ENCODE results near the gene LRRN3. TPM values are rescaled to one million over a fixed set of nuclear protein-coding genes. Genes with fewer than 3 reads are reported as not detected.

The LRRN3 gene
- total RNA-seq, 1 donor from 2014 or later: 0.31 TPM

DNA sequence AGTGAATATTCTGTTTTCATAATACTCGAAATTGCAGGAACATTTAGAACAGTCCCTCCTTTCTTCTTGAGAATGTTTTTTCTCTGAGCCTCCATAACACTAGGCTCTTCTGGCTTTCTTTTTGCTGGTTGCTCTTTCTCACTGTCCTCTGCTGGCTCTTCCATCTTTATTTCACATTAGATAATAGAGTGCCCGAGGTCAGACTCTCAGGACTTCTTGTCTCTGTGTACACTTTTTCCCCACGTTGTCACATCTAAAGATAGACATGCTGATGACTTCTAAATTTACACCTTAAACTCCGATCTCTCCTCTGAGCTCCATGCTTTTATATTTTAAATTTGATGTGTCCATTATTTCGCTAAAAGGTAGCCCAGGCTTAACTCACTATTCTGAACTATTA is 15.4 kb upstream of the LRRN3 start:
- intact Hi-C loops (cut with DNase I): no loop called here
- no peak for ATAC-seq
- DNase-seq (ENCODE audit: low spot score): no peak

DNA sequence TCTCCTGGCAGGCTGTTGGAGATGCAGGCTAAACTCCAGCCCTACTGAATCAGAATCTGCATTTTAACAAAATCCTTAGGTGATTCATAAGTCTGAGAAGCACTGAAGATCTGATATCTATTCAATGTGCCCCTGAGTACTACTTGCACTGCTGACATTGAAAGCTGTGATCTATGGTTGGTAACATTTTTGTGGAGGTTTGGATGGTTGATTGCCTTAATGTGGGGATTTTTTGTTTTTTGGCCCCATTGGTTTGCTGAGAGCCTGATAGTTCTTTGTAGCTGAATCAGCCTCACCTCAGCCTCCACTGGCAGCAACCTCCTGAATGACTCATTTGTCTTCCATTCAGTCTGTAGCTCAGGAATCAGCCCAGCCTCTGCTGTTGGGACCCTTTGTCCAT is 14.7 kb upstream of the LRRN3 start:
- ATAC-seq: no peak
- DNase-seq (ENCODE audit: low spot score): no peak
- intact Hi-C loops (cut with DNase I): no loop called here

DNA sequence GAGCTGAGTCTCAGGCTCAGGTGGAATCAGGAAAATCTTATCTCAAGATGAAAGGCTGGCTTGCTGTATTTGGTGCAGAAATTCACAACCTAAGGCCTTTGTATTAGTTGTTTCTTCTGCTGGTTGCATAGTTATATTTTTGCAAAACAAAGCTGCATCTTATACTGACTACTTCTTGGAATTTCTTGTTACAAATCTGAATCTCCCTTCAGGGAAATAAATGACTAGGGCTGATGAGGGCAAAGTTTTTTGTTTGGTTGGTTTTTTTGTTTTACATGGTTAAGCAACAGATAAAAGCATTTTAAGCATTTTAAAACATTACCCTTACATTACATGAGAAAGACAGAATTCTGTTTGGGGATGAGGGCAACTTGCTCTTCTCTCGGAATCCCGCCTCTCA is 13.9 kb upstream of the LRRN3 start:
- DNase-seq (ENCODE audit: low spot score) (no peak), ATAC-seq (no peak)
- intact Hi-C loops (cut with DNase I): no loop called here

DNA sequence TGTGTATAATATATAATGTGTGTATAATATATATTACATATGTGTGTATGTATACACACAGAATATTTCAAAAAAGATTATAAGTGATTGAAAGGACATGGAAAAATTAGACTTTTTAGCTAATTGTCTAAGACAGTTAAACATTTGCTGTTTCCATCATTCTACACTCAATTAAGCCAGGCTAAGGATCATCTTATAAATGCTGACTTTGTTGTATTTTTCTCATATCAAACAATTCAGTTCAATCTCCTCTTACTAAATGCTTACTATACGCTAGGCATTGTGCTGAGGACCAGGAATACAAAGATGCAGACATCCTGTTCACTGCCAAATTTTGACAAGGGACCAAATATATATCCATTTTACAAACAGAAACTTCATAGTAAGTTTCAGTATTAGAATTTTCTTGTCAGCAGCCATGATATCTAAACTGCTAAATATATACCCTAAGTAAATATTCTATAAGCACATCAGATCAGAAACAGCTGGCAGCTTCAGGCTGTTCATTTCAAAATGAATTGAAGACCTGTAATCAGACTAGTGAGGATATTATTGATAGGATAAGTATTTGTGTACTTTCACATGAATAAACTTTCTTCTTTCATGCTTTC is 10.3 kb upstream of the LRRN3 start:
- intact Hi-C loops (cut with DNase I): no loop called here
- no peak for DNase-seq (ENCODE audit: low spot score)
- no peak for ATAC-seq

DNA sequence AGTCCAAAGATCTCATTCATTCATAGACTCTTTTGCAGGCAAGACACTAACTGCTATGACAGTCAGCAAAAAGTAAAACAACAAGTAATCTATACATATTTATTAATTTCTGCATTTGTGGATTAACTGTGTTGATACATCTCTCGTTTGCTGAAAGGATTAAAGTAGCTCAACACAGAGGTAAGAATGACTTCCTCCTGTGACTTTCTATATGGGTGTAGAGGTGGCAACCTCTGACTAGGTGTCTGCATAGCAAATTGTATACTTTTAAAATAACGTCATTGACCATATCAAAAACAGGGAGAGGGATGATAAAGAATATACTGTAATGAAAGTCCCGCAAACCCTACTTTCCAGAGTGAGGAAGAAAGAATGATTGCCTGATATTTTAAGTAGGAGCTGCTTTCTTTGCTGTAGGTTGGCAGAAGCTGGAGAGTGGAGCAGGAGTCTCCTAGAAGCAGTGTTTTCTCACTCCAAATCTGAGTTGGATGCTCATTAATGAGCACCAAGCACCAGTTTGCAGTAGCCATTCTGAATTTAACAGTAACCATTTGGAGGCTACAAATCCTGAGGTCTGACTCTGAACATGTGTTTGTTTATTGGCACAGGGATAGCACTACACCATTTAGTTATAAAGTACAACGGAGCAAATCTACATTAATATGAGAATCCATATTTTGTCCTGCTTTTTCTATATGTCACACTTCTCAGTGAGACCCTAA is 9.2 kb upstream of the LRRN3 start:
- intact Hi-C loops (cut with DNase I): no loop called here
- DNase-seq (ENCODE audit: low spot score) (no peak), ATAC-seq (no peak)

DNA sequence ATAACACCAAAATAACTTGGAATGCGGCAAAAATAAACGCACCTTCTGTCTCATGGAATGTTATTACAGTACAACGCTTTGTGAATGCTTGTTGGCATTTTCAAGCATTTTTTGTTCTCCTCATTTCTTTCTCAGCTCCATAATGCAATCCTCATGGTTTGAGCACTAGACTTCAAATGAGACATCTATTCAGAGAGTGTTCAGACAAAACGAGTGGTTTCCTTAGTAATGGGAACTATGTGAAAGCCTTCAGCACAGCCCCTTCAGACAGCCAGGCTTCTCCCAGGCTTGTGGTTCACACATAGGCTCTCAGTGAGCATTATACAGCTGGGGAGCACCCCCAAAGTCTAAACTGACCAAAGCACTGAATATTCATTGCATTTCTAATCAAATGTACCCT is 8.6 kb upstream of the LRRN3 start:
- no peak for DNase-seq (ENCODE audit: low spot score)
- intact Hi-C loops (cut with DNase I): no loop called here
- ATAC-seq: no peak

DNA sequence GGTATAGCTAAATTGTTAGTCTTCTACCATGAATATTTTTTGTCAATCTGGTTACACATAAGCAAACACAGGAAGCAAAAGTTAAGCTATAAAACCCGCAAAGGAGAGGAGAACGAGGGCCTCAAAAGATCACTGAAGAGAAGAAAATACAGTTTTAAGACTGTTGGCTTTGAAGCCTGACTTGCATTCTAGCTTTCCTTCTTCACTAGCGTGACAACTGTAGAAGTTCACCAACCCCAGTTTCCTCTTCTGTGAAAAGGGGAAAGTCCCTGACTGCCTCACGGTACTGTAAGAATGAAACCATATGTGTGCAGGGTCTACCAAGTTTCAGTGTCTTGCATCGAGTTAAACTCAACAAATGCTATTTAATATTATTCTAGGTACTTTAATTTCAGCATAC is 7.5 kb upstream of the LRRN3 start:
- intact Hi-C loops (cut with DNase I): no loop called here
- DNase-seq (ENCODE audit: low spot score): no peak
- no peak for ATAC-seq

DNA sequence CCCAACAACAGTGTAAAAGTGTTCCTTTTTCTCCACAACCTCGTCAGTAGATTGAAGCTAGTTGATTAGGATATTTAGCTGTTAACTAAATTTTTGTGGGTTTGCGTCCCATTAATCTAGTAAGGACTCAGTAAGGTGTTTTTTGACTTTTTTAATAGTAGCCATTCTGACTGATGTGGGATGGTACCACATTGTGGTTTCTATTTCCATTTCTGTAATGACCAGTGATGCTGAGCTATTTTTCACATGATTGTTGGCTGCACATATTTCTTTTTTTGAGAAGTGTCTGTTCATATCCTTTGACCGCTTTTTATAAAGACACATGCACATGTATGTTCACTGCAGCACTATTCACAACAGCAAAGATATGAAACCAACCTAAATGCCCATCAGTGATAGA is 5.6 kb upstream of the LRRN3 start:
- intact Hi-C loops (cut with DNase I): no loop called here
- ATAC-seq (no peak), DNase-seq (ENCODE audit: low spot score) (no peak)

DNA sequence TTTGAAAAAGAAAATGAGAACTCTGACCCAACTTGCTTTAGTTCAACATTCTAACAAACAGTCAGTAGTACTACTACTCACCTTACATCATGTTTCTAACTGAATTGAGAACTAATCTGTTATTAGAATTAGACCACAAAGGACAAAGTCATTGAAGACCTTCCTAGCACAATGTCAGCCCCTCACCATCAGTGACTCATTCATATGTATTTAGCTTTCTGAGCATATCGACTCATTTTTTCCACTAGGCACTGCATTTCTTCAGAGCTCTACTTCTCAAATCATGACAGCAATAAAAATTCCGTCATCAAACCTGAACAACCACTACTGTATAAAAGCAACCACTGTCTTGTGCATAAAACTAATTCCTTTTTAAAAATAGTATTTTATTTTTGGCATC is 4.4 kb upstream of the LRRN3 start:
- ATAC-seq: no peak
- DNase-seq (ENCODE audit: low spot score): no peak
- intact Hi-C loops (cut with DNase I): no loop called here

DNA sequence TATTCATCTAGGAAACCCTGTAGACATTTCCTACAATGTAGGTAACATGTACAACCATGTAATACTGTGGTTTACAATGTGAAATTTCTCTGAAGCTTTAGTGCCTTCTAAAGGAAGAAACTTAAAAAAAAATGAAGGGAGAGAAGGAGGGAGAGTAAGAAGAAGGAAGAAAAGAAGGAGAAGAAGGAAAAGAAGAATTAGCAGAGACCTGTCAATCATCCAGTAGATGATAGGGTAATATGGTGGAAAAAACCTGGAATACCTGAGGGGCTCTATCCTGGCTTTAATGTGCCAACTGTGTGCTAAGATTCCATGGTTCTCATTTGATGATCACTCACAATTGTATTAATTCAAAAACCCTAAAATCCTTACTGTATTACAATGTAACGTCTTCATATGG is 2.6 kb upstream of the LRRN3 start:
- no peak for DNase-seq (ENCODE audit: low spot score)
- intact Hi-C loops (cut with DNase I): no loop called here
- ATAC-seq: no peak

DNA sequence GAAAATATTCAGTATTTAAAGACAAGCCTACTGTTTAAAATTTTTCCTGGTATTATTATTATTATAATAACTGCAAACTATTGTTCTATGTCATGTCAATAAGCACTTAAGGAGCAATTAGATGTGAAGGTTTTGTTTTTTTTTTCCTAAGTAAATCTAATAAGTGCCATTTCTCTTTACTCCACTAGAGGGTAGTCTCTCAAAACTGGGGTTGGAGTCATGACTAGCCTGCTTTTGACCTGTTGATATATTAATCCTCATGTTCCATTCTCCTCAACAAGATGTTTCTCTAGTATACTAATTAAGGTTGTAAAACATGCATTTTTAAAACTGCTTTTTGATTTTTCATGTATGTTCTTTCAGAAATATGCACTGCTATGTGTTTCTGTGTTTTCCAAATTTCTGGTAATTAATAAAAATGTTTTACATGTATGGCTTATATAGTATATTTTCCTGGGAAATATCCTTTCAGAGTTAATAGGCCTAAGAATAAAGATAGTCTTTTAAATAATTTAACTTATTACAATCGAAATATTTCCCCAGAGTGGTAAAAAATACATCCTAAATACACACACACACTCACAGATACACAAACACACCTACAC is 1.0 kb upstream of the LRRN3 start:
- ATAC-seq (peak; percentile 69), DNase-seq (ENCODE audit: low spot score) (no peak)
- intact Hi-C loops (cut with DNase I): no loop called here

DNA sequence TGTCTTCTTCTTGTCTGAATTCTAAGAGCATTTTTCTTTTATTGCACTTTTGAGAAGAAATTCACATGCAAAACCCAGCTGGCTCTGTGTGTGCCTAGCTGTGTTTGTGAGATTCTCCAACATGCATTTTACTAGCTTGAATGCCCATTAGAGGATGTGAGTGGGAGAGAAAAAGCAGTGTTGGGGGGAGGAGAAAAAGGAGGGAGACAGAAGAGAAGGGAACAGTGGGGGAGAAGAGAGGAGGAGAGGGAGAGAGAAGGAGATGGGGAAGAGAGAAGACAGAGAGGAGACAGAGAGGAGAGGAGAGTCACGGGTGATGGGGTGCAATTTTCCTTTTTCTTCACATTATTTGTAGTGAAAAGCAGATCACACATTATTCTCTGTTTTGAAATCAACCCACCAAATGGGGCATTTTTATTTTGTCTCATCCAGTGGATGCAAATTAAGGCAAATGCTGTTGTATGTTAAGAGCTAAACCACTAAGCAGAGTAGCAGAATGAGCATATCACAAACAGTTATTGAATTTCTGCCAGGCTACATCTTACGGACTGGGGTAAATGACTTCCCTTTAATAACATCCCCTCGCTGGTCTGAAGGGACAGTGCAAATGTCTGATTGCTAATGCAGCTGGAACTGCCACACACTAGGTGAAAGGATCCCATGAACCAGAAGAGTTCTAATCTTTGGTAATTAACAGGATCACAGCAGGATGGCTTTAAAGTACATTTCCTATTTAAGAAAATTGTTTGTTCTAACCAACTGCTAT is 849 bp downstream of the LRRN3 start:
- intact Hi-C loops (cut with DNase I): no loop called here
- peak; percentile 61 for ATAC-seq
- DNase-seq (ENCODE audit: low spot score): no peak

DNA sequence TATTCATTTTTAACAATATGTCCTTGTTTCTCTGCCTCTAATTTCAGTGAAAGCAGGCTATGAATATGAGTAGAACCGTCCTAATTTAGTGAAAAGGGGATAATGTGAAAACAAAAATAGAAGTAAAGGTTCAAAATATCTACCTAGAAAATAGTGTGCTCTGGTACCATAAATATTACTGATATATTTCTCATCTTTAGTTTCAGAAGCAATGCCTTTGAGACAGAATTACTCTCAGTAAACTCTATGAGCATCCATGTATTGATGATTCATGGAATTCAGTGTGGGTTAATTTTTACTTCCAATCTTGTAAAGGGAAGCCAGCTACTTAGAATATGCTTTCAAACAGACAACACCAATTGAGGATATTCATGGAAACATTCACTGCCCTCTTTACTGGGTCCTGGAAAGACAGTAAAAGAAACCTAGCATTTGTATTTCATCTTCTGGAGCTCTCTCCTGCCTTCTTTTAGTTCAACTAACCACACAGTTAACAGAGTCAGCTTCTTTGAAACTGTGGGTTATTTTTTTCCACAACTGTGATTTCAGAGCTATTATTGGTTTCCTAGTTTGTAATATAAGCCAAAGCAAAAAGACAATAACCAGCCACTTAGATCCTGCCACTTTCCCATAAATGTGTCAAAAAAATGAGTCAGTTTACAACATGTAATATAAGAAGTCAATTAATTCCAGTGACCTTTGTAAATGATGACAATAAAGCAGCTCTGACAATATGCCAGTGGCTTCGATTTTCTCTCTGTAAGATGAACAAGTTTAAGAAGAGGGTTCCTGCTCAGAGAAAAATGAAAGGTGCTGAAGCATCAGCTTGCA is 1.7 kb downstream of the LRRN3 start:
- no peak for ATAC-seq
- DNase-seq (ENCODE audit: low spot score): no peak
- intact Hi-C loops (cut with DNase I): no loop called here

DNA sequence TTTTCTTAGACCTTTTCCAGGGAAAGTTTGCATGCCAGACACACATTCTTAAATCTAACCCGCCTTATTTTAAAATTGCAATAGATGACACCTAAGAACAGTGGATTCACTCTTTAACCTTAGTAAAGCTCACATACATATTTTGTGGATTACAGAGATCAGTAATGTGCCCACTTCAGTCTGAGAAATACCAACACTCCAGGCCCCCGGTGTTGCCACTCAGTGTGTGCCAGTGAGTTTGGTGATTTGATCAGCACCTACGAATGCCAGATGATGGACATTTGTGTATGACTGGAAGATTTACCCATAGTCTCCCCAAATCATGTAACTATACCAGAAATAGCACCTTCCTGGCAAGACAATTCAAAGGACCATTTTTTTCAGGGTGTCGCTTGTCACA is 2.6 kb downstream of the LRRN3 start:
- no peak for ATAC-seq
- intact Hi-C loops (cut with DNase I): no loop called here
- DNase-seq (ENCODE audit: low spot score): no peak

DNA sequence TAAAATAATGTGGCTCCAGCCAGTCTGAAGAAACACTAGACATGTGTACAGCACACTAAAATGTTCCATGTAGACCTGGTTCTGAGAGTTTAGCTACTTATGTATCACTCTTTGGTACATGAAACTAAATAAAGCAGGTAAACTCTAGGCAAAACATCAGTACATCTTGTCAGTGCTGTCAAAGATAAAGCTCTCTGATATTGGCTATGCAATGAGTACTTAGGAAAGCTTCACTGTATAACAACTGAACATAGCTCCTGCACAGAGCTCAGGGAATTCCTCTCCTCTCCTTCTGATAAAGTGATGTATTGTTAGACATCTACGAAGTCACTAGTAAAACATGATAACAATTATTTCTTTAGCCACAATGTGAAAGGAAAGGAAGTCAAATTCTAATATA is 3.5 kb downstream of the LRRN3 start:
- no peak for DNase-seq (ENCODE audit: low spot score)
- no peak for ATAC-seq
- intact Hi-C loops (cut with DNase I): no loop called here

DNA sequence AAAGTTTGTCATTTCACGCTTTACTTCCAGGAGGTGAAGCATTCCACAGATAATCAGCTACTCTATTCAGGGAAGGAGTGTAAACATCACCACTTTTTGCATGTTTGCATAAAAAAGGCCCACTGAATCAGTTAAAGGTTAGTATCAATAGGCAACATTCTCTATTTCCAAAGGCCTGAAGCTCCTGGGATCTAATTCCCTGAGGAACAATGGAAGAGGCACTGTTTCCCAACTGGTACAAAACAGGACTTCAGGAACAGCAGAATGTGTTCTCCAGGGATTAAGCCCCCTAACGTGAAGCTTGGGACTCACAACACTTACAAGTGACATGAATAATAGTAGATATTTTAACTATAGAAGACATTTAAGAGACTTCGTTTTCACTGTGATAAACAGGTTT is 6.1 kb downstream of the LRRN3 start:
- no peak for DNase-seq (ENCODE audit: low spot score)
- intact Hi-C loops (cut with DNase I): no loop called here
- ATAC-seq: no peak

DNA sequence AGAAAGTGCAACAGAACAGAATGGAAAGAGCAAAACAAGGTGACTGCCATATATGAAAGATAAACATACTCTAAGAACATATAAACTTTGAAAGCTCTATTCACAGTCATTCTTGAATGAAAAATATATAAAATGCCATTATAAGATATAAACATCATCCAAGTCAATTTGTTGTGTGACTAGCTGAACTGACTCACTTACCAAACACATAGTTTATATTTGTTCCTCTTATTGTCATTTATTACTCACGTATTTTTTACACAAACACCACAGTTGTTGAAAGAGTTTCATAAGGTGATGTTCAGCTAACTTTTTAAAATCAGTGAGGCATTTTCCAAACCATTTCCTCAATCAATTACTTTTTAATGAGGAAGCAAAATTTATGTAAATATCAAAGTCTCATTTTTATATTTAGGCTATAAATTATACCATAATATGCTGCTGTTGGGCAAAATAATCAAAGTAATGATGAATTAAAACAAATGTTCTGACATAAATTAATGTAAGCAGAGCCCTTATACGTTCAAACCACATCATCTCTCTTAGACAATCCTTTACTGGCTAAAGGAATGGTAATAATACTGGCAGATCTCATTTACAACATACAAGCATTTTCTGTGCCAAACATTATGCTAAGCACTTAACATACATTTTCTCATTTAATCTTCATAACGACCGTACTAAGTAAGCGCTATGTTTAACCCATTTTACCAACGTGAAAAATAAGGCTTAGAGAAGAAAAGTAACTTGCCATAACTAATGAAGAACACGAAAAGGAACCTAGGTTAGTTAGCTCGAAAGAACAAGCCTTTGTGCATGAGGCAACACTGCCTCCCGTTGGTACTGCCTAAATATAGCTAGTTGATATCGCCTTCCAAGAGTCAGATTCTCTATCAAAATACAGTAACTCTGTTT is 7.3 kb downstream of the LRRN3 start:
- intact Hi-C loops (cut with DNase I): no loop called here
- DNase-seq (ENCODE audit: low spot score) (no peak), ATAC-seq (peak; percentile 42)

DNA sequence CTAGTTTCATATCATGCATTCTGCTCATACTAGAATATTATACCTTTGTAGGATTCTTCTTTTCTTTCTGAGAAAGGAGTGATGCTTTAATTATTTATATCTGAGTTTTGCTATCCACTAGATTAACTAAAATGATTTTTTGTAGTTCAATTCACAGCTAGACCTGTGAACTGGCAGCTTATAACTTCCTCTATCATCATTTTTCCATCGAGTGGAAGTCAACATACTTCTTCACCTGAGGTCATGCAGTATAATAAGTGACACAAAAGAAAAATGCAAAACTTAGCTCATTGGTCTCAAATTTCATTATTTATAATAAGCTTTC is 8.0 kb downstream of the LRRN3 start:
- DNase-seq (ENCODE audit: low spot score): no peak

More for the DNA sequence above, 8.0 kb downstream of the LRRN3 start:
- ATAC-seq: no peak
- intact Hi-C loops (cut with DNase I): no loop called here
